GM21360 (cell line): ENCODE data around the gene IGFBP2.

ENCODE experiments used
- ATAC-seq: cut with Tn5 transposase; IDR thresholded peaks from one replicate; pipeline ENCODE4 v1.9.1; 2021; ENCODE audit warnings: mild to moderate bottlenecking, moderate library complexity; ENCODE audit not compliant: unreplicated experiment

IGFBP2 gene

GRCh38 chr2:216700088-216700567 is 66.9 kb downstream of the IGFBP2 start:
- ATAC-seq = no peak

- ATAC-seq = no peak
Measured at GRCh38 chr2:216700781-216701180, 67.6 kb downstream of the IGFBP2 start.

GRCh38 chr2:216701544-216701943 is 68.3 kb downstream of the IGFBP2 start:
- ATAC-seq = no peak

- ATAC-seq = no peak
Measured at GRCh38 chr2:216702756-216703155, 69.5 kb downstream of the IGFBP2 start.

- ATAC-seq = no peak
Measured at GRCh38 chr2:216710551-216711301, 77.5 kb downstream of the IGFBP2 start.

GRCh38 chr2:216711348-216711747 is 78.1 kb downstream of the IGFBP2 start:
- ATAC-seq = no peak

GRCh38 chr2:216713691-216714336 is 80.6 kb downstream of the IGFBP2 start:
- ATAC-seq = no peak
